NB4 (cell line): Measurements from ENCODE around the gene PDXK.

ENCODE experiments used
- CTCF ChIP-seq: IDR thresholded peaks from one replicate; pipeline ENCODE4 v1.5.1; 2012; ENCODE audit warnings: low read depth, low read length
- POLR2A ChIP-seq: IDR thresholded peaks from 2 replicates; pipeline ENCODE4 v1.6.1; 2011; ENCODE audit warnings: mild to moderate bottlenecking; ENCODE audit not compliant: insufficient read length; ENCODE audit errors: extremely low read depth

- TF ChIP-seq CTCF = no peak
- peak; percentile 8 for TF ChIP-seq POLR2A
These were observed 89.9 kb downstream of the PDXK start for GRCh38 chr21:43808832-43809251.
